PC-3 (cell line): Measurements from ENCODE around the gene ARHGEF11. TPM values are rescaled to one million over a fixed set of nuclear protein-coding genes. Genes with fewer than 3 reads are reported as not detected.

Experiments used
- ATAC-seq: fragments of 200-7000 bp; cut with Tn5 transposase; 2 replicates; pipeline ENCODE4 v1.9.1; 2020; ENCODE audit warnings: mild to moderate bottlenecking, moderate library complexity
- BruUV-seq: library from RNA; stranded (reverse); fragments of 400-500 nt; replicated peaks from 2 replicates; lab custom pipeline; 2021; lab: Mats Ljungman, UMichigan
- CTCF ChIA-PET: fragments of 300-600 bp; sonication (Branson Sonifier 250); formaldehyde crosslinking; loops from one replicate; lab custom pipeline; 2022; ENCODE audit warnings: antibody characterized with exemption; lab: Charles Lee
- POLR2A ChIA-PET: fragments of 300-600 bp; sonication (Branson Sonifier 250); formaldehyde crosslinking; loops from one replicate; lab custom pipeline; 2022; ENCODE audit warnings: antibody characterized with exemption; ENCODE audit not compliant: unreplicated experiment; lab: Charles Lee
- DNase-seq: peaks from one replicate; pipeline ENCODE4 v3.0.0-alpha.2; 2015
- H2AFZ ChIP-seq: fragments of 300-600 bp; sonication (generic); 2 replicates; pipeline ENCODE4 v1.6.0; 2016; ENCODE audit warnings: antibody characterized with exemption, low read length
- H3F3A ChIP-seq: fragments of 300-600 bp; sonication (generic); one replicate; pipeline ENCODE4 v1.6.0; 2017; ENCODE audit warnings: antibody characterized with exemption, low read length, control low read depth, mild to moderate bottlenecking; ENCODE audit not compliant: unreplicated experiment
- H3K27ac ChIP-seq: fragments of 300-600 bp; sonication (generic); 2 replicates; pipeline ENCODE4 v1.5.1; 2016; ENCODE audit warnings: mild to moderate bottlenecking, low read length
- H3K27me3 ChIP-seq: fragments of 300-600 bp; sonication (generic); 2 replicates; pipeline ENCODE4 v1.6.1; 2016; ENCODE audit warnings: low read length, mixed read lengths
- H3K36me3 ChIP-seq: fragments of 300-600 bp; sonication (generic); 2 replicates; pipeline ENCODE4 v1.6.1; 2016; ENCODE audit warnings: low read depth, mixed run types, low read length, mixed read lengths
- H3K4me1 ChIP-seq: fragments of 300-600 bp; sonication (generic); 2 replicates; pipeline ENCODE4 v1.5.1; 2016; ENCODE audit warnings: low read length; ENCODE audit not compliant: insufficient read depth
- H3K4me2 ChIP-seq: fragments of 300-600 bp; sonication (generic); 2 replicates; pipeline ENCODE4 v1.6.0; 2016; ENCODE audit warnings: low read length
- H3K4me3 ChIP-seq: fragments of 300-600 bp; sonication (generic); 2 replicates; pipeline ENCODE4 v1.5.1; 2016; ENCODE audit warnings: mild to moderate bottlenecking, low read length, mixed read lengths
- H3K79me2 ChIP-seq: fragments of 300-600 bp; sonication (generic); 2 replicates; pipeline ENCODE4 v1.6.1; 2017; ENCODE audit warnings: low read length, mixed read lengths
- H3K9ac ChIP-seq: fragments of 300-600 bp; sonication (generic); 2 replicates; pipeline ENCODE4 v1.6.0; 2016; ENCODE audit warnings: mild to moderate bottlenecking, low read length
- H3K9me2 ChIP-seq: fragments of 300-600 bp; sonication (generic); replicated peaks from 2 replicates; pipeline ENCODE4 v1.6.1; 2016; ENCODE audit warnings: mixed run types, low read length, mixed read lengths
- H3K9me3 ChIP-seq: fragments of 300-600 bp; sonication (generic); 2 replicates; pipeline ENCODE4 v1.6.1; 2016; ENCODE audit warnings: low read length, mixed read lengths
- H4K20me1 ChIP-seq: fragments of 300-600 bp; sonication (generic); 2 replicates; pipeline ENCODE4 v1.6.1; 2016; ENCODE audit warnings: low read length, mixed read lengths
- CTCF ChIP-seq: fragments of 300-600 bp; sonication (generic); conservative IDR thresholded peaks from 2 replicates; pipeline ENCODE4 v1.5.1; 2017; ENCODE audit warnings: antibody characterized with exemption, low read depth, mild to moderate bottlenecking, low read length
- EZH2 ChIP-seq: fragments of 300-600 bp; sonication (generic); IDR thresholded peaks from one replicate; pipeline ENCODE4 v1.6.1; 2017; ENCODE audit warnings: antibody characterized with exemption, mild to moderate bottlenecking, low read length; ENCODE audit not compliant: unreplicated experiment
- EZH2phosphoT487 ChIP-seq: fragments of 300-600 bp; sonication (generic); IDR thresholded peaks from 2 replicates; pipeline ENCODE4 v1.6.1; 2018; ENCODE audit warnings: mild to moderate bottlenecking, antibody characterized with exemption, low read length, borderline replicate concordance
- intact Hi-C: fragments of 100-400 bp; cut with micrococcal nuclease; formaldehyde crosslinking; loops from 2 replicates; pipeline ENCODE4 v1.9.0; 2023
- total RNA-seq: library from RNA; depleted of rRNA; stranded (reverse); fragments of >200 nt; gene quantifications from 2 replicates; pipeline ENCODE4 v1.2.3, GENCODE V29; 2014

Gene ARHGEF11
- total RNA-seq, 1 experiment from 2014 or later, result 31.1 TPM

GRCh38 chr1:156938813-156939212, 106.7 kb downstream of the ARHGEF11 start:
- intact Hi-C loops, result no loop called here
- ChIA-PET CTCF (no interaction called here), POLR2A (no interaction called here)
- H3F3A ChIP-seq, result no peaks in the 10 kb centered on the region
- H3K79me2 ChIP-seq, result no peaks in the 10 kb centered on the region
- H3K27ac ChIP-seq, result no peak overlapping the region
- BruUV-seq, result no TSS peak
- H3K36me3 ChIP-seq, result peaks cover 20% of the 10 kb centered on the region; the same call in 1 of the 2 replicates
- H3K9me3 ChIP-seq, result no peaks in the 10 kb centered on the region
- H4K20me1 ChIP-seq, result no peaks in the 10 kb centered on the region
- DNase-seq (no peak), ATAC-seq (no peak)
- H3K4me3 ChIP-seq, result no peak overlapping the region
- no peaks in the 10 kb centered on the region for H3K27me3 ChIP-seq
- TF ChIP-seq EZH2phosphoT487, result no peak
- TF ChIP-seq CTCF, result no peak
- TF ChIP-seq EZH2, result no peak
- H3K9ac ChIP-seq, result no peak overlapping the region
- no peak overlapping the region for H3K4me2 ChIP-seq
- H3K9me2 ChIP-seq, result no peaks in the 10 kb centered on the region
- H3K4me1 ChIP-seq, result no peaks in the 10 kb centered on the region
- no peak overlapping the region for H2AFZ ChIP-seq

GRCh38 chr1:156937883-156938282, 107.7 kb downstream of the ARHGEF11 start:
- Histone ChIP-seq H3K9me2 (no peaks in the 10 kb centered on the region), H3K4me2 (no peak overlapping the region), H3F3A (no peaks in the 10 kb centered on the region), H3K27ac (no peak overlapping the region), H3K9ac (no peak overlapping the region), H3K4me3 (no peak overlapping the region), H3K36me3 (peaks cover 14% of the 10 kb centered on the region; the same call in 1 of the 2 replicates), H3K9me3 (no peaks in the 10 kb centered on the region), H3K27me3 (no peaks in the 10 kb centered on the region), H2AFZ (no peak overlapping the region), H3K4me1 (no peaks in the 10 kb centered on the region), H4K20me1 (no peaks in the 10 kb centered on the region), H3K79me2 (no peaks in the 10 kb centered on the region)
- POLR2A ChIA-PET, result no interaction called here
- TF ChIP-seq CTCF (no peak), EZH2 (no peak)
- no TSS peak for BruUV-seq
- intact Hi-C loops, result no loop called here
- DNase-seq (no peak), ATAC-seq (no peak)
- CTCF ChIA-PET, result no interaction called here

GRCh38 chr1:156936721-156937220, 108.8 kb downstream of the ARHGEF11 start:
- Histone ChIP-seq H3F3A (no peaks in the 10 kb centered on the region), H3K27ac (no peak overlapping the region), H3K9ac (no peak overlapping the region), H3K4me2 (no peak overlapping the region), H3K9me2 (no peaks in the 10 kb centered on the region), H3K4me1 (no peaks in the 10 kb centered on the region), H2AFZ (no peak overlapping the region), H3K36me3 (peaks cover 10% of the 10 kb centered on the region; the same call in 1 of the 2 replicates), H4K20me1 (no peaks in the 10 kb centered on the region), H3K4me3 (no peak overlapping the region), H3K27me3 (no peaks in the 10 kb centered on the region), H3K79me2 (no peaks in the 10 kb centered on the region), H3K9me3 (no peaks in the 10 kb centered on the region)
- TF ChIP-seq CTCF (no peak), EZH2phosphoT487 (no peak), EZH2 (no peak)
- DNase-seq (no peak), ATAC-seq (no peak)
- no TSS peak for BruUV-seq
- ChIA-PET POLR2A (no interaction called here), CTCF (no interaction called here)
- intact Hi-C loops, result no loop called here
